PC-9 (cell line): ENCODE measurements around the gene PTPRD. TPM values are rescaled to one million over a fixed set of nuclear protein-coding genes. Genes with fewer than 3 reads are reported as not detected.

Source experiments
- Bru-seq: library from RNA; stranded (reverse); fragments of 400-500 nt; gene quantifications from one replicate; lab custom pipeline; 2021; lab: Mats Ljungman, UMichigan
- BruChase-seq, 2 experiments: library from RNA; stranded (reverse); fragments of 400-500 nt; gene quantifications; one replicate each; lab custom pipeline; 2021; lab: Mats Ljungman, UMichigan
- BruUV-seq: library from RNA; stranded (reverse); fragments of 400-500 nt; replicated peaks from 2 replicates; lab custom pipeline; 2021; lab: Mats Ljungman, UMichigan
- CTCF ChIA-PET: fragments of 300-600 bp; sonication (Branson Sonifier 250); formaldehyde crosslinking; loops from one replicate; lab custom pipeline; 2022; ENCODE audit warnings: antibody characterized with exemption; lab: Charles Lee
- POLR2A ChIA-PET: fragments of 300-600 bp; sonication (Branson Sonifier 250); formaldehyde crosslinking; loops from one replicate; lab custom pipeline; 2022; ENCODE audit warnings: antibody characterized with exemption; ENCODE audit not compliant: unreplicated experiment; lab: Charles Lee
- DNase-seq, 2 experiments: peaks; one replicate each; pipeline versions ENCODE4 v3.0.0 to v3.0.0-alpha.2; 2015 to 2022; ENCODE audit warnings: mixed read lengths in 1 of 2
- H2AFZ ChIP-seq: fragments of 200-600 bp; sonication (generic); 2 replicates; pipeline ENCODE4 v1.8.1; 2017; ENCODE audit warnings: antibody characterized with exemption
- H3F3A ChIP-seq: fragments of 200-600 bp; sonication (generic); 2 replicates; pipeline ENCODE4 v1.8.1; 2017; ENCODE audit warnings: antibody characterized with exemption, mild to moderate bottlenecking, low read depth; ENCODE audit not compliant: insufficient read depth
- H3K27ac ChIP-seq: fragments of 200-600 bp; sonication (generic); 2 replicates; pipeline ENCODE4 v1.6.1; 2016; ENCODE audit warnings: mixed run types
- H3K27me3 ChIP-seq: fragments of 200-600 bp; sonication (generic); 2 replicates; pipeline ENCODE4 v1.6.1; 2016; ENCODE audit warnings: low read depth, mixed run types; ENCODE audit not compliant: insufficient read depth
- H3K36me3 ChIP-seq: fragments of 200-600 bp; sonication (generic); 2 replicates; pipeline ENCODE4 v1.6.1; 2016; ENCODE audit warnings: low read depth, mixed run types
- H3K4me1 ChIP-seq: fragments of 200-600 bp; sonication (generic); replicated peaks from 2 replicates; pipeline ENCODE4 v1.6.1; 2016; ENCODE audit warnings: mixed run types; ENCODE audit not compliant: insufficient read depth
- H3K4me2 ChIP-seq: fragments of 200-600 bp; sonication (generic); 2 replicates; pipeline ENCODE4 v1.6.1; 2017; ENCODE audit warnings: mixed run types
- H3K4me3 ChIP-seq: fragments of 200-600 bp; sonication (generic); 2 replicates; pipeline ENCODE4 v1.6.1; 2016; ENCODE audit warnings: mixed run types
- H3K79me2 ChIP-seq: fragments of 200-600 bp; sonication (generic); 2 replicates; pipeline ENCODE4 v1.6.1; 2017; ENCODE audit warnings: low read depth, mixed run types
- H3K9me2 ChIP-seq: fragments of 200-600 bp; sonication (generic); 2 replicates; pipeline ENCODE4 v1.8.1; 2017; ENCODE audit warnings: mild to moderate bottlenecking; ENCODE audit not compliant: insufficient read depth
- H3K9me3 ChIP-seq: fragments of 200-600 bp; sonication (generic); 2 replicates; pipeline ENCODE4 v1.8.1; 2016; ENCODE audit warnings: low read depth; ENCODE audit not compliant: insufficient read depth
- H4K20me1 ChIP-seq: fragments of 200-600 bp; sonication (generic); 2 replicates; pipeline ENCODE4 v1.8.1; 2017; ENCODE audit not compliant: insufficient read depth
- CTCF ChIP-seq: fragments of 200-600 bp; sonication (generic); conservative IDR thresholded peaks from 2 replicates; pipeline ENCODE4 v1.6.1; 2017; ENCODE audit warnings: mixed run types, antibody characterized with exemption, mild to moderate bottlenecking, moderate library complexity
- EZH2 ChIP-seq: fragments of 200-600 bp; sonication (generic); IDR thresholded peaks from 2 replicates; pipeline ENCODE4 v1.8.0; 2017; ENCODE audit warnings: antibody characterized with exemption, low read depth
- intact Hi-C: fragments of 100-400 bp; cut with micrococcal nuclease; formaldehyde crosslinking; loops from one replicate; pipeline ENCODE4 v1.10.0; 2022; ENCODE audit not compliant: unreplicated experiment
- long read RNA-seq: library from polyadenylated mRNA; stranded (forward); transcript quantifications from one replicate; pipeline ENCODE4 v2.0.0, GENCODE V29; 2022
- total RNA-seq: library from RNA; stranded (reverse); gene quantifications from 2 replicates; pipeline ENCODE4 v1.2.3, GENCODE V29; 2021

The PTPRD gene
- total RNA-seq (not detected in 2 replicates), Bru-seq, nascent RNA (percentile 0 among the genes with signal in this experiment), BruChase-seq, experiment 1, labeled RNA remaining after a 2-hour chase (percentile 0 among the genes with signal in this experiment), BruChase-seq, experiment 2, labeled RNA remaining after a 6-hour chase (percentile 0 among the genes with signal in this experiment)
- long read RNA-seq, result 0 reads

- Histone ChIP-seq H3K9me3 (no peaks in the 10 kb centered on the region), H2AFZ (peak within 1 kb of the TSS; percentile 66; the same call in 1 of the 2 replicates), H3K4me3 (peak within 1 kb of the TSS; percentile 35; the same call in 1 of the 2 replicates), H3K27me3 (peaks cover 6% of the 10 kb centered on the region; the same call in 1 of the 2 replicates), H3K4me1 (no peaks in the 10 kb centered on the region), H3K79me2 (no peaks in the 10 kb centered on the region), H3K9me2 (no peaks in the 10 kb centered on the region), H3F3A (no peaks in the 10 kb centered on the region), H4K20me1 (no peaks in the 10 kb centered on the region), H3K36me3 (no peaks in the 10 kb centered on the region), H3K4me2 (peak within 1 kb of the TSS; percentile 62), H3K27ac (no peak within 1 kb of the TSS)
- CTCF ChIA-PET, result no interaction called here
- DNase-seq, result peak in 1 of 2 experiments; percentile 5
- no peak for TF ChIP-seq CTCF
- TF ChIP-seq EZH2, result no peak
- POLR2A ChIA-PET, result no interaction called here
- intact Hi-C loops, result no loop called here
- no TSS peak for BruUV-seq
Observed at GRCh38 chr9:10612641-10613398, at the start of gene PTPRD. Gene PTPRD, minus strand, starts transcription at chr9:10613002.

DNA sequence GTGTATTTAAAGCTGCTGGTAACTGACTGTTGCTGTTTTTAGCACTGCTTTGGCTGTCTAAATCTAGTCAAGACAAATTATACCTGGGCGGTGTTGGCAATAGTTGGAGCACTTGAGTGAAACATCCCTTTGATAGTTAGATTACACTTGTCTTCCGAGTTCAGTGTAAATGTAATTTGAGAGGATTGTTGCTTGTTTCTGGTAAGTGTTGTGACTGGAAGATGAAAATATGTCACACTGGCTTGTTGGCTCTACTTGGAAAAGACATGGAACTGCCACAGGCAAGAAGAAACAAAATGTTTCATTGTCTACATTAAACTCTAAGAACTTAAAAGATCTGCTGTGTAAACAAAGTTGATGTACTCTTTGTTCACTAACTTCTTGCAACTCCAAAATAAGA, 49.2 kb upstream of the PTPRD start:
- no peaks in the 10 kb centered on the region for H3K4me1 ChIP-seq
- H3K4me3 ChIP-seq, result no peak overlapping the region
- H4K20me1 ChIP-seq, result no peaks in the 10 kb centered on the region
- H3K27me3 ChIP-seq, result no peaks in the 10 kb centered on the region
- no peak overlapping the region for H3K27ac ChIP-seq
- no peak for DNase-seq
- TF ChIP-seq EZH2, result no peak
- intact Hi-C loops, result no loop called here
- H3K9me2 ChIP-seq, result no peaks in the 10 kb centered on the region
- POLR2A ChIA-PET, result no interaction called here
- no TSS peak for BruUV-seq
- H3K9me3 ChIP-seq, result no peaks in the 10 kb centered on the region
- no peaks in the 10 kb centered on the region for H3F3A ChIP-seq
- no peaks in the 10 kb centered on the region for H3K79me2 ChIP-seq
- no peak overlapping the region for H2AFZ ChIP-seq
- no peak overlapping the region for H3K4me2 ChIP-seq
- no peaks in the 10 kb centered on the region for H3K36me3 ChIP-seq
- CTCF ChIA-PET, result no interaction called here

- H3K9me3 ChIP-seq, result no peaks in the 10 kb centered on the region
- H3K4me2 ChIP-seq, result no peak overlapping the region
- ChIA-PET CTCF (no interaction called here), POLR2A (no interaction called here)
- H3K79me2 ChIP-seq, result no peaks in the 10 kb centered on the region
- TF ChIP-seq CTCF (no peak), EZH2 (no peak)
- no peaks in the 10 kb centered on the region for H3F3A ChIP-seq
- no peak overlapping the region for H2AFZ ChIP-seq
- intact Hi-C loops, result no loop called here
- H3K9me2 ChIP-seq, result no peaks in the 10 kb centered on the region
- H3K4me3 ChIP-seq, result no peak overlapping the region
- no peaks in the 10 kb centered on the region for H3K27me3 ChIP-seq
- DNase-seq, result no peak
- H3K4me1 ChIP-seq, result no peaks in the 10 kb centered on the region
- no peaks in the 10 kb centered on the region for H4K20me1 ChIP-seq
- no TSS peak for BruUV-seq
- H3K36me3 ChIP-seq, result no peaks in the 10 kb centered on the region
- H3K27ac ChIP-seq, result no peak overlapping the region
Observed at GRCh38 chr9:10661376-10661775, 48.6 kb upstream of the PTPRD start.
